Loucy (cell line): ENCODE results near the gene UQCC2.

Source experiments
- EZH2phosphoT487 ChIP-seq: fragments of 200-600 bp; IDR thresholded peaks from 2 replicates; pipeline ENCODE4 v1.6.1; 2018; ENCODE audit warnings: antibody characterized with exemption, mild to moderate bottlenecking, moderate library complexity, borderline replicate concordance
- TF ChIP-seq, protein P1 (sequence below): fragments of 200-600 bp; sonication (generic); conservative IDR thresholded peaks from 2 replicates; pipeline ENCODE4 v1.5.1; 2014; ENCODE audit warnings: mild to moderate bottlenecking, antibody characterized with exemption, low read length

DNA sequence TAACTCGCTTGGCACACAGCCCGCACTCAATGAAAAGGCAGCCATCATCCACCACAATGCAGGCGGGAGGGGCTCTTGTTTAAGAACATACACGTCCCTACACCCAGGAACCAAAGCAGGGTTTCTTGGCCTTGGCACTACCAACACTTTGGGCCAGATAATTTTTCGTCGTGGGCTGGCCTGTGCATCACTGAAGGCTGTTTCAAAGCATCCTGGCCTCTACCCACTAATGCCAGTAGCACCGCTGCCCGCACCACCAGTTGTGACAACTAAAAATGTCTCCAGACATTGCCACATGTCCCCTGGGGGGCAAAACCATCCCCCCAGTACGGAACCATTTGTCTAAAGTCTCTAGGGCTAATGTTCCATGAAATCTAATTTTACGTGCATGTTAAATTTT is 13.0 kb downstream of the UQCC2 start:
- TF ChIP-seq, protein P1, sequence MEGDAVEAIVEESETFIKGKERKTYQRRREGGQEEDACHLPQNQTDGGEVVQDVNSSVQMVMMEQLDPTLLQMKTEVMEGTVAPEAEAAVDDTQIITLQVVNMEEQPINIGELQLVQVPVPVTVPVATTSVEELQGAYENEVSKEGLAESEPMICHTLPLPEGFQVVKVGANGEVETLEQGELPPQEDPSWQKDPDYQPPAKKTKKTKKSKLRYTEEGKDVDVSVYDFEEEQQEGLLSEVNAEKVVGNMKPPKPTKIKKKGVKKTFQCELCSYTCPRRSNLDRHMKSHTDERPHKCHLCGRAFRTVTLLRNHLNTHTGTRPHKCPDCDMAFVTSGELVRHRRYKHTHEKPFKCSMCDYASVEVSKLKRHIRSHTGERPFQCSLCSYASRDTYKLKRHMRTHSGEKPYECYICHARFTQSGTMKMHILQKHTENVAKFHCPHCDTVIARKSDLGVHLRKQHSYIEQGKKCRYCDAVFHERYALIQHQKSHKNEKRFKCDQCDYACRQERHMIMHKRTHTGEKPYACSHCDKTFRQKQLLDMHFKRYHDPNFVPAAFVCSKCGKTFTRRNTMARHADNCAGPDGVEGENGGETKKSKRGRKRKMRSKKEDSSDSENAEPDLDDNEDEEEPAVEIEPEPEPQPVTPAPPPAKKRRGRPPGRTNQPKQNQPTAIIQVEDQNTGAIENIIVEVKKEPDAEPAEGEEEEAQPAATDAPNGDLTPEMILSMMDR = no peak
- no peak for TF ChIP-seq EZH2phosphoT487
